Kidney (tissue), 14 donors: ENCODE measurements around the gene UBE2U. TPM values are rescaled to one million over a fixed set of nuclear protein-coding genes. Genes with fewer than 3 reads are reported as not detected.

Experiments used
- DNase-seq, 5 donors: peaks; one replicate each; pipeline ENCODE4 v3.0.0-alpha.2; 2013 to 2020
- FAIRE-seq: peaks from 2 replicates; lab custom pipeline; 2012; peaks lifted over from hg19 to GRCh38; lab: Jason Lieb, UNC
- H3K27ac ChIP-seq, 2 donors: one replicate each; pipeline ENCODE4 v1.7.0; 2013; ENCODE audit warnings: low read depth in 2 of 2, low read length in 2 of 2, inconsistent platforms in 1 of 2
- H3K27me3 ChIP-seq: one replicate; pipeline ENCODE4 v1.7.1; 2013; ENCODE audit warnings: low read length, inconsistent platforms; ENCODE audit not compliant: control insufficient read depth, insufficient read depth
- H3K36me3 ChIP-seq, 3 donors: one replicate each; pipeline versions ENCODE4 v1.7.0 to v1.7.1; 2013; ENCODE audit warnings: low read length in 3 of 3, control low read depth in 1 of 3, inconsistent platforms in 1 of 3; ENCODE audit not compliant: insufficient read depth in 3 of 3, control insufficient read depth in 2 of 3
- H3K4me1 ChIP-seq, 3 donors: one replicate each; pipeline versions ENCODE4 v1.7.0 to v1.7.1; 2013; ENCODE audit warnings: low read length in 3 of 3, inconsistent platforms in 1 of 3, low read depth in 1 of 3; ENCODE audit not compliant: control insufficient read depth in 2 of 3, insufficient read depth in 2 of 3
- H3K4me3 ChIP-seq, 3 donors: one replicate each; pipeline versions ENCODE4 v1.7.0 to v1.8.1; 2013; ENCODE audit warnings: low read length in 3 of 3, control low read depth in 1 of 3, inconsistent platforms in 1 of 3
- H3K9ac ChIP-seq, 3 donors: one replicate each; pipeline versions ENCODE4 v1.7.0 to v1.7.1; 2013; ENCODE audit warnings: low read length in 3 of 3, control low read depth in 1 of 3, inconsistent platforms in 1 of 3
- H3K9me3 ChIP-seq, 3 donors: one replicate each; pipeline versions ENCODE4 v1.7.0 to v1.7.1; 2013; ENCODE audit warnings: low read length in 3 of 3, control low read depth in 1 of 3, inconsistent platforms in 1 of 3; ENCODE audit not compliant: control insufficient read depth in 2 of 3, insufficient read depth in 1 of 3
- intact Hi-C: fragments of 100-400 bp; cut with DNase I; formaldehyde crosslinking; loops from one replicate; pipeline ENCODE4 v1.11.1; 2022
- polyA plus RNA-seq: library from polyadenylated mRNA; stranded (reverse); fragments of 350-450 nt; fragmentation: Illumina TruSeq; extraction: RNeasy Lipid Tissue Mini Kit (QIAGEN cat#74804); gene quantifications from one replicate; pipeline ENCODE4 v1.2.3, GENCODE V29; 2014; ENCODE audit warnings: low read depth, low replicate concordance; ENCODE audit not compliant: insufficient read depth
- total RNA-seq: library from RNA; stranded (reverse); fragmentation: NEBNext Ultra II Directional; extraction: Animal tissue kit (Norgen Biotek cat#: 25700); gene quantifications from one replicate; pipeline ENCODE4 v1.2.1, GENCODE V29; 2021
- TF ChIP-seq, protein P1 (sequence below): IDR thresholded peaks from 3 replicates; pipeline ENCODE4 v1.5.1; 2012; ENCODE audit warnings: mild to moderate bottlenecking, moderate library complexity, borderline replicate concordance; ENCODE audit not compliant: insufficient read depth; ENCODE audit errors: extremely low read depth
- donor health status: control.
- donor health status: control.
- donor health status: control.
- donor health status: control.
- donor health status: control.
- donor health status: DM: yes; HTN: yes; CAD: no.
- donor health status: Normal renal cell carcinoma (clear cell type).

UBE2U gene
- total and polyA plus RNA-seq, 2 donors from 2014 or later = not detected

DNA sequence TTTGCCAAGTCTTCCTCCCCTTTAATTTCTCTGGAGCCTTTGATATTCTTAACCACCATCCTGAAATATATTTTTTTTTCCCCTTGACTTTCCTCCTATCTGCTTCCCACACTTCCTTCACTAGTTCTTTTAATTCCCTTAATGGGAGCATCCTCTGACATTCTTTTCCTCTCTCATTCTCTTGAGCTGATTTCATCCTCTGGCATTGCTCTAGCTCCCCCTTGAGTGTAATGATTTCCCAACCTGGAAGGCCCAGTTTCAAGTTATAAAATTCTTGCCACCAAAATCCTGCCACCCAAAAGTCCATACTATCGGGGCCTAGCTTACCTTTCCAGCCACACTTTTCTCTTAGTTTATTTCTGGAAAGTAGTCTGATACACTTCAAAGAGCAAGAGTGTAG is 39.5 kb upstream of the UBE2U start:
- TF ChIP-seq, protein P1, sequence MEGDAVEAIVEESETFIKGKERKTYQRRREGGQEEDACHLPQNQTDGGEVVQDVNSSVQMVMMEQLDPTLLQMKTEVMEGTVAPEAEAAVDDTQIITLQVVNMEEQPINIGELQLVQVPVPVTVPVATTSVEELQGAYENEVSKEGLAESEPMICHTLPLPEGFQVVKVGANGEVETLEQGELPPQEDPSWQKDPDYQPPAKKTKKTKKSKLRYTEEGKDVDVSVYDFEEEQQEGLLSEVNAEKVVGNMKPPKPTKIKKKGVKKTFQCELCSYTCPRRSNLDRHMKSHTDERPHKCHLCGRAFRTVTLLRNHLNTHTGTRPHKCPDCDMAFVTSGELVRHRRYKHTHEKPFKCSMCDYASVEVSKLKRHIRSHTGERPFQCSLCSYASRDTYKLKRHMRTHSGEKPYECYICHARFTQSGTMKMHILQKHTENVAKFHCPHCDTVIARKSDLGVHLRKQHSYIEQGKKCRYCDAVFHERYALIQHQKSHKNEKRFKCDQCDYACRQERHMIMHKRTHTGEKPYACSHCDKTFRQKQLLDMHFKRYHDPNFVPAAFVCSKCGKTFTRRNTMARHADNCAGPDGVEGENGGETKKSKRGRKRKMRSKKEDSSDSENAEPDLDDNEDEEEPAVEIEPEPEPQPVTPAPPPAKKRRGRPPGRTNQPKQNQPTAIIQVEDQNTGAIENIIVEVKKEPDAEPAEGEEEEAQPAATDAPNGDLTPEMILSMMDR = peak; percentile 18
- Histone ChIP-seq H3K36me3 (peaks cover 0 to 3% (median 0%) of the 10 kb centered on the region in 3 donors), H3K4me3 (no peak overlapping the region), H3K9ac (no peak overlapping the region), H3K9me3 (no peaks in the 10 kb centered on the region), H3K27me3 (no peaks in the 10 kb centered on the region), H3K27ac (no peak overlapping the region), H3K4me1 (peaks cover 0 to 5% (median 0%) of the 10 kb centered on the region in 3 donors)
- intact Hi-C loops = no loop called here
- DNase-seq = peak in 2 of 5 donors; percentile 46 to 71
- no peak for FAIRE-seq

- H3K9me3 ChIP-seq = no peaks in the 10 kb centered on the region
- DNase-seq (no peak), FAIRE-seq (no peak)
- H3K36me3 ChIP-seq = no peaks in the 10 kb centered on the region
- TF ChIP-seq, protein P1 = no peak
- H3K4me3 ChIP-seq = no peak overlapping the region
- H3K9ac ChIP-seq = no peak overlapping the region
- no peak overlapping the region for H3K27ac ChIP-seq
- peaks cover 0 to 5% (median 3%) of the 10 kb centered on the region in 3 donors for H3K4me1 ChIP-seq
- intact Hi-C loops = no loop called here
- H3K27me3 ChIP-seq = no peaks in the 10 kb centered on the region
Measured at GRCh38 chr1:64166629-64167028, 36.8 kb upstream of the UBE2U start.

DNA sequence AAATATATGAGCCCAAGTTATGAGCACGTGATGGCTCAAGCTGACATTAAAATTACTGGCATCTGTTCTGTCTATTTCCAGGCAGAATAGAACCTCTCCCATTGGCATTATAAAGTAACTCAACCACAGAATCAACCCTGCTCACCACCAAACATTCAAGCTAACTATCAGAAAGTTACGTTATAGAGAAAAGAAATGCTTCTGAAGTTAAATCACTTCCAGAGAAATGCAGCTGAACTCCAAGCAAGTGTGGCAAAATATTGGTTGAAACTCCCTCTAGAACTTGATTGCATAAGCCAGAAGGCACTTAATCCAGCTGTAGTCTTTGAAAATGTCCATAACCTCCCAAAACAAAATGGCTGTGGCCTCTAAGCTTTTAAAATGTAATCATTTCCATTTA is 36.2 kb upstream of the UBE2U start:
- DNase-seq (no peak), FAIRE-seq (no peak)
- no peak overlapping the region for H3K27ac ChIP-seq
- H3K27me3 ChIP-seq = no peaks in the 10 kb centered on the region
- H3K4me1 ChIP-seq = peaks cover 0 to 5% (median 1%) of the 10 kb centered on the region in 3 donors
- H3K9me3 ChIP-seq = no peaks in the 10 kb centered on the region
- intact Hi-C loops = no loop called here
- H3K36me3 ChIP-seq = no peaks in the 10 kb centered on the region
- TF ChIP-seq, protein P1 = no peak
- no peak overlapping the region for H3K9ac ChIP-seq
- no peak overlapping the region for H3K4me3 ChIP-seq

- TF ChIP-seq, protein P1 = no peak
Measured at GRCh38 chr1:64171246-64171645, 32.2 kb upstream of the UBE2U start.

More at GRCh38 chr1:64171246-64171645, 32.2 kb upstream of the UBE2U start:
- FAIRE-seq = no peak
- peaks cover 2 to 11% (median 10%) of the 10 kb centered on the region in 3 donors for H3K4me1 ChIP-seq
- no peak overlapping the region for H3K9ac ChIP-seq
- no peak overlapping the region for H3K27ac ChIP-seq
- H3K4me3 ChIP-seq = no peak overlapping the region
- intact Hi-C loops = no loop called here
- no peaks in the 10 kb centered on the region for H3K9me3 ChIP-seq
- H3K27me3 ChIP-seq = no peaks in the 10 kb centered on the region
- no peak for DNase-seq
- no peaks in the 10 kb centered on the region for H3K36me3 ChIP-seq
